Measurements from ENCODE around the gene ATP5MC2. TPM values are rescaled to one million over a fixed set of nuclear protein-coding genes. Genes with fewer than 3 reads are reported as not detected.

The ATP5MC2 gene
- total RNA-seq, 2 donors from 2014 or later: 346 to 392 TPM

- intact Hi-C loops (cut with DNase I): no loop called here
- Histone ChIP-seq H3K9ac (ENCODE audit: low read depth in 2 of 2, low read length in 2 of 2) (no peak overlapping the region), H3K4me1 (no peaks in the 10 kb centered on the region), H3K36me3 (no peaks in the 10 kb centered on the region), H3K27me3 (no peaks in the 10 kb centered on the region), H3K9me3 (no peaks in the 10 kb centered on the region), H3K27ac (no peak overlapping the region), H3K4me3 (no peak overlapping the region)
- no peak for TF ChIP-seq CTCF (IDR thresholded peaks at IDR 0.05)
- no peak for DNase-seq
These were observed 38.1 kb upstream of the ATP5MC2 start for GRCh38 chr12:53714004-53714403.

- H3K4me1 ChIP-seq: no peaks in the 10 kb centered on the region
- no peaks in the 10 kb centered on the region for H3K9me3 ChIP-seq
- intact Hi-C loops (cut with DNase I): no loop called here
- H3K9ac ChIP-seq (ENCODE audit: low read depth in 2 of 2, low read length in 2 of 2): no peak overlapping the region
- no peak for TF ChIP-seq CTCF (IDR thresholded peaks at IDR 0.05)
- H3K27ac ChIP-seq: no peak overlapping the region
- H3K36me3 ChIP-seq: no peaks in the 10 kb centered on the region
- H3K4me3 ChIP-seq: no peak overlapping the region
- no peak for DNase-seq
- H3K27me3 ChIP-seq: no peaks in the 10 kb centered on the region
These were observed 37.6 kb upstream of the ATP5MC2 start for GRCh38 chr12:53713516-53713915.

- no peak overlapping the region for H3K27ac ChIP-seq
- no peaks in the 10 kb centered on the region for H3K9me3 ChIP-seq
- no peaks in the 10 kb centered on the region for H3K4me1 ChIP-seq
- no peak for DNase-seq
- no peaks in the 10 kb centered on the region for H3K27me3 ChIP-seq
- no peaks in the 10 kb centered on the region for H3K36me3 ChIP-seq
- H3K4me3 ChIP-seq: no peak overlapping the region
- intact Hi-C loops (cut with DNase I): no loop called here
- no peak overlapping the region for H3K9ac ChIP-seq (ENCODE audit: low read depth in 2 of 2, low read length in 2 of 2)
- TF ChIP-seq CTCF (IDR thresholded peaks at IDR 0.05): no peak
These were observed 36.3 kb upstream of the ATP5MC2 start for GRCh38 chr12:53712059-53712643.

GRCh38 chr12:53710091-53710490 is 34.2 kb upstream of the ATP5MC2 start:
- TF ChIP-seq CTCF (IDR thresholded peaks at IDR 0.05): no peak
- Histone ChIP-seq H3K9ac (ENCODE audit: low read depth in 2 of 2, low read length in 2 of 2) (no peak overlapping the region), H3K36me3 (no peaks in the 10 kb centered on the region), H3K4me3 (no peak overlapping the region), H3K27ac (no peak overlapping the region), H3K4me1 (no peaks in the 10 kb centered on the region), H3K9me3 (no peaks in the 10 kb centered on the region), H3K27me3 (peaks cover 3% of the 10 kb centered on the region)
- no peak for DNase-seq
- intact Hi-C loops (cut with DNase I): no loop called here

GRCh38 chr12:53709671-53710070 is 33.8 kb upstream of the ATP5MC2 start:
- Histone ChIP-seq H3K9me3 (no peaks in the 10 kb centered on the region), H3K27ac (no peak overlapping the region), H3K36me3 (no peaks in the 10 kb centered on the region), H3K27me3 (peaks cover 3% of the 10 kb centered on the region), H3K9ac (ENCODE audit: low read depth in 2 of 2, low read length in 2 of 2) (no peak overlapping the region), H3K4me1 (no peaks in the 10 kb centered on the region), H3K4me3 (no peak overlapping the region)
- no peak for TF ChIP-seq CTCF (IDR thresholded peaks at IDR 0.05)
- DNase-seq: no peak
- intact Hi-C loops (cut with DNase I): no loop called here
